NCI-H146 (cell line): ENCODE measurements around the gene WDR82.

ENCODE experiments used
- DNase-seq: peaks from one replicate; lab custom pipeline; 2025; lab: John Stamatoyannopoulos, UW

WDR82 gene

GRCh38 chr3:52308308-52308707, 29.9 kb upstream of the WDR82 start:
- DNase-seq, result no peak

DNA sequence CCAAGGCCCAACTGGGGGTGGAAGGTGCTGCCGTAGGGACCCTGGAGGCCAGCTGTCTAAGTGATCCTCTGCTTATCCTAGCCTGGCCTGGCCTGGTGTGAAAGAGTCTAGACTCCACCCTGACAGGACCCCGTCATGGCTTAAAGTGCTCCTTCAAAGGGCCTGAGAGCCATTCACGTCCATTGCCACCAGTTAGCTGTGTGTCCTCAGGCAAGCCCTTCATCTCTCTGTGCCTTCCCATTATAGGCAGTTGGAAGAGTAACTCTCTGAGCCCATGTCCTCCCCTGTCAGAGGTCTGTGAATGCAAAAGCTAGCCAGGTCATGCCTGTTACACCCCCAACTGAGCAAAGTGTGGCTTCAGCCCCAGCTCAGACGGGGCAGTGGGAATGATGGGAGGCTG, 28.5 kb upstream of the WDR82 start:
- peak; percentile 34 for DNase-seq

DNA sequence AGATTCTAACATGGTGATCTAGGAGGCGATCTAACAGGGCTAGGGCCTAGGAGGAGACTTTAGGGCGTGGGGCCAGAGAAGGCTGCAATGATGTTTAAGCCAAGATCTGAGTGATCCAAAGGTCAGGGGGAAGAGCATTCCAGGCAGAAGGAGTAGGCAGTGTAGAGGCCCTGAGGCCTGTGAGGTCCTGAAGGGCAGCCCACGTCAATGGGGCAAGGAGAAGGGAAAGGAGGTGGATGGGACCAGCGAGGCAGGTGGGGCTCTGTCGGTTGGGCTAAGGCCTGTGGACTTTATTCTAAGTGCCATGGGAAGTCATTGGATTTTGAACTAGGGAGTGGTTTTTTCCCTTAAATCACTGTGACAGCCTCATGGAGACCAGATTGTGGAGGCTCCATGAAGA, 27.5 kb upstream of the WDR82 start:
- no peak for DNase-seq

DNA sequence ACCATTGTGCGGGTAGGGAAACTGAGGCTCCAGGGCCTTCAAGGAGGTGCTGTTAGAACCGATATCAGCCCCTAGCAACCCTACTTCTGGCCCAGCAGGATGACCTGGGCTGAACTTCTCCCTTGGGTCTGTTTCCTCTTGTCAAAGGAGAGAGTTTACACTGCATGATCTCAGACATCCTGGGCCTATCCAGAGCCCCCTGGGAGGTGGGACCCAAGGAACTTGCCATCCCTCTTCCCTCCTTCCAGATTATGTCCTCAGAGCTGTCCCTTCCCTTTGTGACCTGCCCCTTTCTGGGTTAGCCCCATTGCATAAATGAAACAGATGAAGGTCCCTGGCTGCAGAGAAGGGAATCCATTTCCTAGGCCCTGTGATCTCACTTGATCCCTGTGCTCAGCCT, 25.4 kb upstream of the WDR82 start:
- DNase-seq, result no peak

DNA sequence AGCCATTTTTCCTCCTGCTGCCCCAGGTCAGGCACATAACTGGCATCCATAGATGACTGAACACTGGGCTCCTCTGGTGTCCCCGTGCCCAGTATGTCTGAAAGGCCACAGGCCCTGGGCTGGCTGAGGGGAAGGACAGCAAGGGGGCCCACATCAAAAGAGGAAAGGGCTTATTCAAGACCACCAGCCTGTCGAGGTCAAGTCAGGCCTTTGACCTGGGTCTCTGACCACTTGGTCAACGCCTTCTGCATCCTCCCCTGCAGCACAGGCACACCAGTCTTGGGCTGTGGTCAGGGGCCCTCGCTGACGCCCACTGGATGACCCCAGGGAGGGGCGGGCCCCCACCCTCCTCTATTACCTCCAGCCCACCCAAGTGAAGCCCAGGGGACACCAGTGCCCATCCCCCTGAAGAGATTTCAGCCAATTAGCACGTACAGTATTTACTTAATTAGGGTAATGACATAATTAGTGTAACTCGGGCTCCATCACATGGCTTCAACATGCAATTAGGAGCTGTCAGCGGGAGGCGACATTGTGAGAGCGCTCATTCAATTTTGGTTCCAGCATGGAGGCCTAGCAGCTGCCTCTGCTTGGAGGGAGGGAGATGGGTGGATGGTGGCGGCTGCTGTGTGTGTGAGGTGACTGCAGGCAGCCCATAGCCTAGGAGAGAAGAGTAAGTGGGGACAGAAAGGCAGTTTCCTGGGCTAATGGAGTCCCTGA, 24.1 kb upstream of the WDR82 start:
- DNase-seq, result peak; percentile 85

- DNase-seq, result no peak
Measured at GRCh38 chr3:52299879-52300611, 21.6 kb upstream of the WDR82 start.

GRCh38 chr3:52299247-52299878, 20.9 kb upstream of the WDR82 start:
- DNase-seq, result no peak

GRCh38 chr3:52298149-52299098, 20.0 kb upstream of the WDR82 start:
- DNase-seq, result no peak

DNA sequence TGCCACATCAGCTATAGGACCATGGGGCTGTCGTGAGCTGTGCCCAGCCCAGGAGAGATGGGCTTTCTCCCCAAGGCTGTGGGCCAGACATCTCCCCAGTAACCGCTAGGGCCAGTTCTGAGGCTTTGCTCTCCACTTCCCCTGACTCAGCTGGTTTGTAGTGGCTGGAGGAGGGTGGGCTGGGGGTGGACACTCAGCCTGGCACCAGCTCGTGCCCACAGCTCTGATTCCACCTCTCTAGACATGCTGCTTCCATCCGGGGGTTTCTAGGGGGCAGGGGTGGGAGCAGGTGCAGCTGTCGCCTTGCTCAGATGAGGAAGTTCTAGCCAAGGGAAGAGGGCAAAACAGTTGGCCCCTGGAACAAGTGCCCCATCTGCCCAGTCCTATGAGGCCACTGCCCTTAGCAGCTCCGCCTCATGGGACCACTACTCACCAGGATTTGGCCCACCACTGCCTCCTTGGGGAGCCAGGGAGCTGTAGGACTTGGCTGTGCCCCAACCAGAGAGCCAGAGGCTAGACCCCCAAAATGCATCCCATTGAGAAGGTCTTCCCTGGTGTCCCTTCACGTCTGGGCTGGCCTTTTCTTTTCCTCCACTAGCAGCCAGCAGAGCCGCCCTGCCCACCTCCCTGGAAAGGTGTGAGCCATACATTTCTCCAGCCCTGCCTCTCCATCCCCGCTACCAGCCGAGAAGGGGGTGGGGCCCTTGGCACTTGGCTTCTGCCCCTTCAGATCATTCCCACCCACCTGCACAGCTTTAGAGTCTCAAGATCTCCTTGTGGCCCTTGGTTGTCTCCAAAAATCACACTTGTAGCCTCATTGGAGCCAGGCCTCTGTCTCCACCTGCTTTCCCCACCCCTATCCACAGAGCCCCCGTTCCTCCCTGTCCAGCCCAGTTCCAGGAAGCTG, 19.0 kb upstream of the WDR82 start:
- DNase-seq, result no peak

DNA sequence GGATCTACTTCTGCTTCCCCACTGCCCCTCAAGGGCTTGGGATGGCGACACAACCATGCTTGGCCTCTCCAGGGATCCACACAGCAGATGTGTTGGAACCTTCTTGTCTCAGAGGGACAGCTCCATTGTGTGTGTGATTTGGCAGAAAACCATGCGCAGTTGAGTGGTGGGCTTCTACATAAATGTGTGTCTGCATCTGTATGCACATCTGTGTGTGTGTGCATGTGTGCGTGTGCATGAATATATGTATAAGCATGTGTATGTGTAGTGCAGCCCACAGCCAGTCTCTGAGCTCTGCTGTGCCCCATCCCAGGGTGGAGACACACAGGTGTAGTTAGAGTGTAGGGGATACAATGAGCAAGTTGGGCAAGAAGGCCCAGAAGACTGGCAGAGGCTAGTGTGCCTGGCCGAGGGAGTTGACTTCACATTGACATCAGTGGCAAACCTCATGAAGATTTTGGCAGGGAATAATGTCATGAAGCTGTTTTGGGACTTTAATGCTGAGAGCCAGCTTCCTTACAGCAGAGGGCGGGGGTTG, 17.3 kb upstream of the WDR82 start:
- no peak for DNase-seq

DNA sequence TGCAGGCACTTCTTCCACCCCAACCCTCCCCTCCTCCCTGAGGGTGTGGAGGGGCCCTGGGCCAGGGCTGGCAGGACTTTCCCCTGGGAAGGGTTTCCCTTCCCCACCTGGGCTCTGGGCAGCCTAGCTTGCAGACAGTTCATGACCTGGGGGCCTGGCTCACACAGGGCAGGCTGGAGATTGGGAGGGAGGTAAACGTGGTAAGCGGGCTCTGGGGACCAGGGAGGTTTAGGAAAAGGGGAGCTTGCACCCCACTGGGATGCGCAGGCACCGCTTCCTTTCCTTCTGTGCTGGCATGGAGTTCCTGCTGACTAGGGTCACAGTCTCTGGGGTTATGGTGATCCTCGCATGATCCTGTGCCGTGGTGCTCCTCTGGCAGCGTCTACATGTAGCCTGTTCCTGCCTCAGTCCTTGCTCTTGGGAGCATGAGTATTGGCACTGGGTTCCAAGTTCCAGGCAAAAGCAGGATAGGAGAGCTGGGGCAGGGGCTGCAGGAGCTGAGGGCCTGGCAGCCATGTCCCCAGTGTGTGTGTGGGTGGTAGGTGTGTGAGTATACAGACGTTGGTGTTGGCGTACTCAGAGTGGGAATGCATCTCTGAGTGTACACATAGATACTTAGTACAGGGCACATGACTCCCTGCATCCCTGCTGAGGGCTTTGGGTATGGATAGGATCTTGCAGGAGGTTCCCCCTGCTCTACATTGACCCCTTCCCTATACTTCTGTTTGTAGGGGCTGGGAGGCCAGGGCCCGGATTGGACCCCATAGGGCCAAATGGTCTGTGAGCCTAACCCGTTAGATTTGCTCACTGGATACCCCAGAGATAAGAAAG, 16.1 kb upstream of the WDR82 start:
- DNase-seq, result no peak

DNA sequence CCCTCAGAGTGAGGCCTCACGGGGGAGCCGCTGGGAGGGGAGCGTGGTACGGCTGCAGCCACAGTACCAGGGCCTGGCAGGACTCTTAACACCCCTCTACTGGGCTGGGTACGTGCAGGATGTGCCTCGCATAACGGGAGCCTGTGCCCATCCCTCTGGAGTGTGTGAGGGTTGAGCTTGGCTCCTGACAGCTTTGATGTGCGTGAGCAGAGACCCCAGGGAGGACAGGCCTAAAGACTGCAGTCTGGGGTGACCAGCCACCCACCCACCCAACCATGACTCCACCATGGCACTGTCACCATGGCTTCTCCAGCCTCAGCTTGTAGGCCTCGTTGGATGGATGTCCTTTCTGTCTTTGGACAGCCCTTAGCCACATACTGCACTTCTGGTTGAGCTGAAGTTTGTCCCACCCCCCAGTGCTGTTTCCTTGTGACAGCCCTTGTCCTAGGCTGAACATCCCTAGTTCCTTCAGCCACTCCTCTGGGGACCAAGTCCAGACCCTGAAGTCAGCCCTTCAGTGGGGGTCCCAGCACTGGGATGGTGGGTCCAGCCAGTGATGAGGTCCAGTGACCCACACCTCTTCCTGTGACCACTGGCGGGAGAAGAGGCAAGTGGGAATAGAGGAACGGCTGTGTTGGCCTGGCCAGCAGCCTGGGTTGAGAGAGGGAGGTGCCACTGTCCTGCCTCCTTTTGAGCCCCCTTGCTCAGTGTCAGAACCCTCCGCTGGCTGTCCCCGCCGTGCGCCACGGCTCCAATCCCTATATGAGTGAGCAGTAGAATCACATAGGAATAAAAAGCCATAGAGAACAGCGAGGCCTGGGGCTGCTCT, 15.3 kb upstream of the WDR82 start:
- DNase-seq, result no peak

- DNase-seq, result no peak
Measured at GRCh38 chr3:52292247-52293065, 14.0 kb upstream of the WDR82 start.

DNA sequence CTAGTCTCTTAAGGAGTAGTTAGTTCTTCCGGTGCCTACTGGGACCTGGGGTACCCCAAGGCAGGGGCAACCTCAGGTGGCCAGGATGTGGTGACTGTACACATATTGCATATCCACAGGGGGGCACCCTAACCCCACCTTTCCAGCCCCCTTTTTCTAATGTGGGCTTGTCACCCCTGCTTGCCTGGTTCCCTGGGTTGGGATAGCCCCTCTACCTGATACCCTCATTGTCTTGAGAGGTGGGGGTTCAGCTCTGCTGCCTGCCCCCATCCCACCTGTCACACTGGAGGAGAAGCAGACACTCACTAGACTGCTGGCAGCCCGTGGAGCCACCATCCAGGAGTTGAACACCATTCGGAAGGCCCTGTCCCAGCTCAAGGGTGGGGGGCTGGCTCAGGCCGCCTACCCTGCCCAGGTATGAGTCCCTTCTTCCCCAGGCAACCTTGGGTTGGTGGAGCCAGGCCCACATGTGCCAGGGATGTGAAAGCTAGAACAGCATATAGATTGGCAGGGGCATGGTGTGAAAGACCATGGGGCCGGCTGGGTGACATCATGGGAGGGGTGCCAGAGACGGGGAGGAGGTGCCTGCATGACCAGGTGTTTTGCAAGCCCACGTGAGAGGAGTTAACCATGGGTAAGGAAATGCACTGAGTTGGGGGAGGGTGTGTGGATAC, 13.2 kb upstream of the WDR82 start:
- DNase-seq, result peak; percentile 25

DNA sequence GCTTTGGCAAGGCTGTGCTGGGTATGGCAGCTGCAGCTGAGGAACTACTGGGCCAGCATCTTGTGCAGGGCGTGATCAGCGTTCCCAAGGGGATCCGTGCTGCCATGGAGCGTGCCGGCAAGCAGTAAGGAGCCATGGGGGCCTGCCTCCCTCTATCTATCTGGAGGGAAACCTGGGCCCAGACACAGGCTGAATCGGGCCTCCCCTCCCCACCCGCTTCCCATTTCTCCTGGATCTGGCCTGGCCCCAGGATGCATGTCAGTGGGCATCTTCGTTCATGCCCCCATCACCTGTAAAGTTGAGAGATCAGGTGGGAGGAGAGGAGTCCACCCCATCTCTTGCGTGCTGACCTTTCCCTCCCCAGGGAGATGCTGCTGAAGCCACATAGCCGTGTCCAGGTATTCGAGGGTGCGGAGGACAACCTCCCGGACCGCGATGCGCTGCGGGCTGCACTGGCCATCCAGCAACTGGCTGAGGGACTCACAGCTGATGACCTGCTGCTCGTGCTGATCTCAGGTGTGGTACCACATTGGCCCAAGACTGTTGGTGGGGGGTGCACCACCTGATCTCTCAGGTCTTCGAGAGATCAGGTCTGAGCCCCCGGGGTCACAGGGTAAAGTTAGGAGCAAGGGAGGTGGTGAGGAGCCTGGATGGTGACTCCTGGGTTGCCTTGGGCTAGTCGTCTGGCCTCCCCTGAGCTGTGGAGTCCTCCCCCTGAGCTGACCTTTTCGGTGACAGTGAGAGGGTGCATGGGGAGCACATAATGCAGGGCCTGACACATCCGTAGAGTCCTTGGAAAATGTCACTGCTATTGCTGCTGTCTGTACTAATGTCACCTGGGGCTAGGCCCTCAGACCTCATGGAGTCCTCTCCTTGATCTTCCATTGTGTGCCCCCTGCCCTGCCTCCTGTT, 12.4 kb upstream of the WDR82 start:
- DNase-seq, result no peak
